Neural crest cell (in vitro differentiated cells): ENCODE results near the gene ZNF606. TPM values are rescaled to one million over a fixed set of nuclear protein-coding genes. Genes with fewer than 3 reads are reported as not detected.

Experiments used
- DNase-seq: peaks from one replicate; pipeline ENCODE4 v3.0.0; 2021; ENCODE audit warnings: low read depth, mixed read lengths, low spot score
- H3K27ac Mint-ChIP-seq: one replicate; pipeline ENCODE4 v1.8.0; 2021; ENCODE audit warnings: mild to moderate bottlenecking, mixed read lengths; ENCODE audit not compliant: unreplicated experiment
- H3K27me3 Mint-ChIP-seq: 2 replicates; pipeline ENCODE4 v1.8.0; 2021; ENCODE audit warnings: low read depth, mild to moderate bottlenecking, mixed read lengths
- H3K36me3 Mint-ChIP-seq: 2 replicates; pipeline ENCODE4 v1.8.0; 2021; ENCODE audit warnings: low read depth, mild to moderate bottlenecking, mixed read lengths
- H3K4me1 Mint-ChIP-seq: 2 replicates; pipeline ENCODE4 v1.8.0; 2021; ENCODE audit warnings: mixed read lengths
- H3K4me3 Mint-ChIP-seq: one replicate; pipeline ENCODE4 v1.8.0; 2021; ENCODE audit warnings: mild to moderate bottlenecking, mixed read lengths
- H3K9me3 Mint-ChIP-seq: 2 replicates; pipeline ENCODE4 v1.8.0; 2021; ENCODE audit warnings: mixed read lengths
- CTCF ChIP-seq: fragments of 200-600 bp; sonication (generic); conservative IDR thresholded peaks from 2 replicates; pipeline ENCODE4 v1.5.0; 2021; ENCODE audit warnings: antibody characterized with exemption, mild to moderate bottlenecking
- total RNA-seq: library from RNA; stranded (reverse); gene quantifications from 2 replicates; pipeline ENCODE4 v1.2.1, GENCODE V29; 2021

Gene ZNF606
- total RNA-seq, 1 donor from 2014 or later = 41.5 TPM

GRCh38 chr19:58022283-58022660 lies 19.7 kb upstream of the ZNF606 start:
- Mint-ChIP-seq H3K36me3 (peaks cover 10% of the 10 kb centered on the region), H3K9me3 (peaks cover 9% of the 10 kb centered on the region), H3K4me1 (no peaks in the 10 kb centered on the region), H3K27ac (no peak overlapping the region), H3K4me3 (no peak overlapping the region), H3K27me3 (no peaks in the 10 kb centered on the region)
- TF ChIP-seq CTCF = no peak
- DNase-seq = no peak

DNA sequence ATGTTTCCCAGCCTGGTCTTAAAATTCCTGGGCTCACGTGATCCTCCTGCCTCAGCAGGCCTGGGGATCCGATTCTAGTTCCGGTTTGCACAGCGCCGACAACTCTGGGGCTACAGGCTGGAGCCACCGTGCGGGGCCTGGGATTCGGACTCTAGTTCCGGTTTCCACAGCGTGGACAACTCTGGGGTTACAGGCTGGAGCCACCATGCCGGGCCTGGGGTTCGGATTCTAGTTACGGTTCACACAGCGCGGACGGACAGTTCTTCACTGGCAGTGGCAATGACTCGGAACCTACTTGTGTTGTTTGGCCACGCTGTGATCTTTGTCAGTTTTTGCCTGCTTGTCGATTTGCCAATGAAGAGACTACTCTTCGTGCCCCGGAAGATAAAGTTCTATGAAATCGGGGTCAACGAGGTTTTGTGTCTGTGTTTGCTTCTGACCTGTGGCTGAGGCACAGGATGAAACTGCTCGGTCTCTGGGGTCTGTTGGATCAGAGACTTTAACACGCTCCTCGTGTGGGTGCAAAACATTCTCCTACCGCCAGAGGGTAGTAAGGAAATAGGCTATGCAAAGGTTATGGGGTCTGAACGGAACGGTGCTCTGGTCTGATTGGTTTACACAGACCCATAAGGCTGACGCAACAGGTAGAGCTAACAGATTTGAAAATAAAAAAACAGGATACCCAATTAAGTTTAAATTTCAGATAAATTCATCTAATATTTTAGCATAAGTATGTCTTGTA lies 19.1 kb upstream of the ZNF606 start:
- H3K27ac Mint-ChIP-seq = no peak overlapping the region
- peaks cover 9% of the 10 kb centered on the region for H3K9me3 Mint-ChIP-seq
- H3K4me3 Mint-ChIP-seq = no peak overlapping the region
- no peaks in the 10 kb centered on the region for H3K4me1 Mint-ChIP-seq
- peak; percentile 29 for DNase-seq
- peaks cover 10% of the 10 kb centered on the region for H3K36me3 Mint-ChIP-seq
- peak; percentile 59 for TF ChIP-seq CTCF
- no peaks in the 10 kb centered on the region for H3K27me3 Mint-ChIP-seq

DNA sequence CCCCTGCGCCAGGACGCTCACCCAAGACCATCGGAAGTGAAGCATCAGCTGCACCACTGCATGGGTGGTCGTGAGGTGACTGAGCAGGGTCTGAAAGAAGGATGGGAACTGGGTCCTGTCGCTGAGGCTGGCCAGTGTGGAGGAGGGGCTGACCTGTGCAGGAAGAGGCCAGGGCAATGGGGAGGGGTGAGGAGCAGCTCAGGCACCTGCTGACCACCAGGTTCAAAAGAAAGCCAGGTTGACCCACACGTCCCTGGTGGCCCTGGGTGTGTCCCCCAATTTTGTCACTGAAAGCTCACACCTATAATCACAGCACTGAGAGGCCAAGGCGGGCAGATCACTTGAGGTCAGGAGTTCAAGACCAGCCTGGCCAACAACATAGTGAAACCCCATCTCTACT lies 17.5 kb upstream of the ZNF606 start:
- Mint-ChIP-seq H3K4me1 (no peaks in the 10 kb centered on the region), H3K9me3 (peaks cover 13% of the 10 kb centered on the region), H3K27me3 (no peaks in the 10 kb centered on the region), H3K4me3 (no peak overlapping the region), H3K36me3 (peaks cover 16% of the 10 kb centered on the region), H3K27ac (no peak overlapping the region)
- TF ChIP-seq CTCF = no peak
- DNase-seq = no peak

- no peak for TF ChIP-seq CTCF
- H3K27ac Mint-ChIP-seq = no peak overlapping the region
- DNase-seq = no peak
- no peak overlapping the region for H3K4me3 Mint-ChIP-seq
- H3K4me1 Mint-ChIP-seq = no peaks in the 10 kb centered on the region
- H3K36me3 Mint-ChIP-seq = peaks cover 37% of the 10 kb centered on the region
- no peaks in the 10 kb centered on the region for H3K27me3 Mint-ChIP-seq
- peaks cover 19% of the 10 kb centered on the region for H3K9me3 Mint-ChIP-seq
Observed at GRCh38 chr19:58014141-58014540, 11.5 kb upstream of the ZNF606 start.

DNA sequence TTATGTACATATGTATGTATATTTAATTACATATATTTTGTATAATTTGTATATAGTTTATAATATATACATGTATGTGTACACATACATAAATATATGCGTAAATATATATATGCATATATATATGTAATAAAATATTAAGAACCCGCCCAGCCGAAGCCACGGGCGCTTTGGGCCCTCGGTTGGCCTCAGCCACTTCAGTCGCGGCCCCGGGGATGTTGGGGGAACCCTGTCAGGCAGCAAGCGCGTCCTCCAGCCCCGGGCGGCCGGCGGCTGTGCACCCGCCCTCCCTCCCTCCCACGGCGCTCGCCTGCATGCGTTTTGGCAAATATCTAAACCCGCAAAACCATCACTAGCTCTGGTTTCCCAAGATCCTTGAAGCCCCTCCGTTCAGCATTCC lies 7.9 kb upstream of the ZNF606 start:
- H3K4me3 Mint-ChIP-seq = peak overlapping the region; percentile 62
- H3K27ac Mint-ChIP-seq = no peak overlapping the region
- DNase-seq = no peak
- H3K36me3 Mint-ChIP-seq = peaks cover 61% of the 10 kb centered on the region
- H3K9me3 Mint-ChIP-seq = peaks cover 28% of the 10 kb centered on the region
- no peak for TF ChIP-seq CTCF
- no peaks in the 10 kb centered on the region for H3K27me3 Mint-ChIP-seq
- no peaks in the 10 kb centered on the region for H3K4me1 Mint-ChIP-seq
